Measurements from ENCODE around the gene CBLC.
A peak's percentile ranks its signal among the peaks of the same experiment; 100 is the strongest.

The CBLC gene

GRCh38 chr19:44741258-44741731 is 36.4 kb upstream of the CBLC start:
- DNase-seq (ENCODE audit: extremely low read depth, low read depth), result no peak
- no peak for TF ChIP-seq CTCF (IDR thresholded peaks at IDR 0.05; ENCODE audit: low read depth, low read length)

- TF ChIP-seq CTCF (IDR thresholded peaks at IDR 0.05; ENCODE audit: low read depth, low read length), result no peak
- peak; percentile 100 for DNase-seq (ENCODE audit: extremely low read depth, low read depth)
Observed at GRCh38 chr19:44741841-44742329, 35.8 kb upstream of the CBLC start.

GRCh38 chr19:44742330-44743061 is 35.2 kb upstream of the CBLC start:
- TF ChIP-seq CTCF (IDR thresholded peaks at IDR 0.05; ENCODE audit: low read depth, low read length), result no peak
- no peak for DNase-seq (ENCODE audit: extremely low read depth, low read depth)

GRCh38 chr19:44744871-44745332 is 32.8 kb upstream of the CBLC start:
- TF ChIP-seq CTCF (IDR thresholded peaks at IDR 0.05; ENCODE audit: low read depth, low read length), result no peak
- DNase-seq (ENCODE audit: extremely low read depth, low read depth), result no peak

GRCh38 chr19:44745341-44745831 is 32.3 kb upstream of the CBLC start:
- peak; percentile 74 for DNase-seq (ENCODE audit: extremely low read depth, low read depth)
- no peak for TF ChIP-seq CTCF (IDR thresholded peaks at IDR 0.05; ENCODE audit: low read depth, low read length)

GRCh38 chr19:44745887-44746600 is 31.6 kb upstream of the CBLC start:
- no peak for TF ChIP-seq CTCF (IDR thresholded peaks at IDR 0.05; ENCODE audit: low read depth, low read length)
- DNase-seq (ENCODE audit: extremely low read depth, low read depth), result no peak

GRCh38 chr19:44746616-44746945 is 31.1 kb upstream of the CBLC start:
- no peak for TF ChIP-seq CTCF (IDR thresholded peaks at IDR 0.05; ENCODE audit: low read depth, low read length)
- DNase-seq (ENCODE audit: extremely low read depth, low read depth), result no peak

Measured in AG09319 (cell line).